IMR-90 (cell line): ENCODE data around the gene PMPCA. TPM values are rescaled to one million over a fixed set of nuclear protein-coding genes. Genes with fewer than 3 reads are reported as not detected.
A peak's percentile ranks its signal among the peaks of the same experiment; 100 is the strongest.

ENCODE experiments used
- ATAC-seq: fragments of 200-7000 bp; cut with Tn5 transposase; 2 replicates; pipeline ENCODE4 v1.9.1; 2020; ENCODE audit warnings: low read depth, mild to moderate bottlenecking, moderate library complexity
- Bru-seq: library from RNA; stranded (reverse); fragments of 400-500 nt; gene quantifications from one replicate; lab custom pipeline; 2021; lab: Mats Ljungman, UMichigan
- BruChase-seq, 2 experiments: library from RNA; stranded (reverse); fragments of 400-500 nt; gene quantifications; one replicate each; lab custom pipeline; 2021; lab: Mats Ljungman, UMichigan
- BruUV-seq: library from RNA; stranded (reverse); fragments of 400-500 nt; replicated peaks from 2 replicates; lab custom pipeline; 2021; lab: Mats Ljungman, UMichigan
- CTCF ChIA-PET: fragments of 300-600 bp; formaldehyde crosslinking; extraction: SDS; loops from one replicate; lab custom pipeline; 2021; ENCODE audit warnings: antibody characterized with exemption; lab: Yijun Ruan, JAX
- POLR2A ChIA-PET: fragments of 300-600 bp; sonication (Branson Sonifier 250); formaldehyde crosslinking; loops from one replicate; lab custom pipeline; 2022; ENCODE audit warnings: antibody characterized with exemption; ENCODE audit not compliant: unreplicated experiment; lab: Charles Lee
- DNase-seq: peaks from one replicate; pipeline ENCODE4 v3.0.0; 2013
- H2AFZ ChIP-seq: replicated peaks from 2 replicates; pipeline ENCODE3; 2013; ENCODE audit warnings: low read length, mild to moderate bottlenecking; ENCODE audit not compliant: poor library complexity
- H2AK5ac ChIP-seq: 2 replicates; pipeline ENCODE4 v1.6.1; 2013; ENCODE audit warnings: low read depth, low read length, inconsistent platforms
- H2AK9ac ChIP-seq: replicated peaks from 2 replicates; pipeline ENCODE3; 2013; ENCODE audit warnings: mild to moderate bottlenecking, low read depth, low read length, moderate library complexity; ENCODE audit not compliant: poor library complexity
- H2BK120ac ChIP-seq: 2 replicates; pipeline ENCODE4 v1.6.1; 2013; ENCODE audit warnings: low read depth, low read length, inconsistent platforms
- H2BK15ac ChIP-seq: 3 replicates; pipeline ENCODE4 v1.6.1; 2013; ENCODE audit warnings: low read depth, low read length, inconsistent platforms
- H2BK20ac ChIP-seq: 2 replicates; pipeline ENCODE4 v1.6.1; 2013; ENCODE audit warnings: low read depth, mild to moderate bottlenecking, inconsistent platforms, low read length, moderate library complexity
- H2BK5ac ChIP-seq: 2 replicates; pipeline ENCODE4 v1.6.1; 2013; ENCODE audit warnings: mild to moderate bottlenecking, low read depth, low read length, inconsistent platforms; ENCODE audit not compliant: poor library complexity, severe bottlenecking
- H3K14ac ChIP-seq: replicated peaks from 2 replicates; pipeline ENCODE4 v1.6.1; 2013; ENCODE audit warnings: low read depth, low read length, inconsistent platforms
- H3K18ac ChIP-seq: 2 replicates; pipeline ENCODE4 v1.6.1; 2013; ENCODE audit warnings: low read depth, low read length, control low read depth
- H3K23ac ChIP-seq: 2 replicates; pipeline ENCODE4 v1.6.1; 2013; ENCODE audit warnings: low read depth, low read length, inconsistent platforms
- H3K27ac ChIP-seq: 2 replicates; pipeline ENCODE4 v1.5.1; 2013; ENCODE audit warnings: mild to moderate bottlenecking, control low read depth, low read length; ENCODE audit not compliant: insufficient read depth
- H3K27me3 ChIP-seq: 2 replicates; pipeline ENCODE4 v1.6.1; 2013; ENCODE audit warnings: low read length; ENCODE audit not compliant: control insufficient read depth, insufficient read depth
- H3K36me3 ChIP-seq: 2 replicates; pipeline ENCODE4 v1.6.1; 2013; ENCODE audit warnings: low read length, mixed read lengths; ENCODE audit not compliant: control insufficient read depth, insufficient read depth
- H3K4ac ChIP-seq: 2 replicates; pipeline ENCODE4 v1.6.1; 2013; ENCODE audit warnings: low read depth, low read length, inconsistent platforms
- H3K4me1 ChIP-seq: 2 replicates; pipeline ENCODE4 v1.6.1; 2013; ENCODE audit warnings: low read length, mixed read lengths; ENCODE audit not compliant: control insufficient read depth, insufficient read depth
- H3K4me2 ChIP-seq: 2 replicates; pipeline ENCODE4 v1.6.1; 2013; ENCODE audit warnings: low read depth, mild to moderate bottlenecking, control low read depth, low read length, moderate library complexity
- H3K4me3 ChIP-seq: 2 replicates; pipeline ENCODE4 v1.5.1; 2013; ENCODE audit warnings: low read depth, mild to moderate bottlenecking, control low read depth, low read length, moderate library complexity; ENCODE audit not compliant: insufficient read depth
- H3K56ac ChIP-seq: 2 replicates; pipeline ENCODE4 v1.6.1; 2013; ENCODE audit warnings: low read length, inconsistent platforms; ENCODE audit not compliant: insufficient read depth; ENCODE audit errors: extremely low read depth
- H3K79me1 ChIP-seq, 2 experiments: 2 replicates each; pipeline ENCODE4 v1.6.1; 2013; ENCODE audit warnings: low read length in 2 of 2, inconsistent platforms in 1 of 2, low read depth in 1 of 2
- H3K9ac ChIP-seq: 2 replicates; pipeline ENCODE4 v1.6.1; 2013; ENCODE audit warnings: low read depth, low read length, control low read depth
- H3K9me1 ChIP-seq: 2 replicates; pipeline ENCODE4 v1.6.1; 2013; ENCODE audit warnings: low read length, inconsistent platforms; ENCODE audit not compliant: insufficient read depth
- H3K9me3 ChIP-seq: 2 replicates; pipeline ENCODE4 v1.6.1; 2013; ENCODE audit warnings: low read length; ENCODE audit not compliant: control insufficient read depth, insufficient read depth
- H4K20me1 ChIP-seq: 2 replicates; pipeline ENCODE4 v1.6.1; 2013; ENCODE audit warnings: low read length, inconsistent platforms; ENCODE audit not compliant: insufficient read depth
- H4K5ac ChIP-seq: 2 replicates; pipeline ENCODE4 v1.6.1; 2013; ENCODE audit warnings: mild to moderate bottlenecking, low read depth, low read length, control low read depth
- H4K8ac ChIP-seq, 2 experiments: 2 replicates each; pipeline ENCODE4 v1.6.1; 2013; ENCODE audit warnings: low read depth in 2 of 2, low read length in 2 of 2, control low read depth in 1 of 2, inconsistent platforms in 1 of 2
- H4K91ac ChIP-seq: 2 replicates; pipeline ENCODE4 v1.6.1; 2013; ENCODE audit warnings: low read depth, low read length, inconsistent platforms; ENCODE audit not compliant: insufficient read depth
- BHLHE40 ChIP-seq: fragments of 150-350 bp; IDR thresholded peaks from 2 replicates; pipeline ENCODE4 v1.6.1; 2016; ENCODE audit warnings: mild to moderate bottlenecking, low read depth, low read length
- FOS ChIP-seq: fragments of 150-350 bp; IDR thresholded peaks from 2 replicates; pipeline ENCODE4 v1.6.1; 2016; ENCODE audit warnings: low read depth, low read length
- MAZ ChIP-seq: IDR thresholded peaks from 2 replicates; pipeline ENCODE4 v1.6.1; 2012; ENCODE audit warnings: low read depth, mild to moderate bottlenecking, low read length, improper control_type of control experiment, moderate library complexity, borderline replicate concordance
- MXI1 ChIP-seq: IDR thresholded peaks from 2 replicates; pipeline ENCODE4 v1.6.1; 2012; ENCODE audit warnings: low read depth, mild to moderate bottlenecking, low read length, moderate library complexity, borderline replicate concordance
- POLR2A ChIP-seq: IDR thresholded peaks from 2 replicates; pipeline ENCODE4 v1.6.1; 2012; ENCODE audit warnings: mild to moderate bottlenecking, low read depth, low read length
- RCOR1 ChIP-seq: IDR thresholded peaks from 2 replicates; pipeline ENCODE4 v1.6.1; 2012; ENCODE audit warnings: mild to moderate bottlenecking, low read length, improper control_type of control experiment; ENCODE audit not compliant: insufficient replicate concordance
- WGBS, 2 experiments: methylation state at CpG; one replicate each; pipeline versions ENCODE4 v1.1.5 to v1.1.7; 2013; ENCODE audit warnings: missing lambda C conversion rate in 2 of 2; ENCODE audit not compliant: insufficient read length in 1 of 2; ENCODE audit errors: extremely low coverage in 2 of 2; 5-methylcytosine and 5-hydroxymethylcytosine counted together
- dilution Hi-C: fragments of 300-500 bp; cut with HindIII; formaldehyde crosslinking; loops from one replicate; pipeline ENCODE4 v1.14.3; 2018; ENCODE audit warnings: low sequenced_read_pairs; ENCODE audit not compliant: unreplicated experiment
- in situ Hi-C: fragments of 300-500 bp; cut with MboI; formaldehyde crosslinking; loops from 3 replicates; pipeline ENCODE4 v1.14.3; 2019; ENCODE audit warnings: low sequenced_read_pairs, inconsistent platforms, mixed read lengths
- intact Hi-C: fragments of 100-400 bp; cut with micrococcal nuclease; formaldehyde crosslinking; loops from 2 replicates; pipeline ENCODE4 v1.10.0; 2022
- long read RNA-seq: library from polyadenylated mRNA; unstranded; transcript quantifications from one replicate; pipeline ENCODE4 v2.0.0, GENCODE V29; 2021; ENCODE audit not compliant: unreplicated experiment
- polyA plus RNA-seq, 3 experiments: library from polyadenylated mRNA; depleted of rRNA; stranded (reverse); fragments of >200 nt; gene quantifications; 2 replicates each; pipeline ENCODE4 v1.2.3, GENCODE V29; 2012; ENCODE audit warnings: low replicate concordance in 1 of 3
- total RNA-seq: library from RNA; depleted of rRNA; stranded (reverse); fragments of >200 nt; gene quantifications from 2 replicates; pipeline ENCODE4 v1.2.3, GENCODE V29; 2012; rRNA removed
- TF ChIP-seq, protein P1 (sequence below): fragments of 150-350 bp; IDR thresholded peaks from 2 replicates; pipeline ENCODE4 v1.6.1; 2017; ENCODE audit warnings: mild to moderate bottlenecking, antibody characterized with exemption, low read length, low read depth
- TF ChIP-seq, protein P2 (sequence below): conservative IDR thresholded peaks from 2 replicates; pipeline ENCODE4 v1.5.1; 2012; ENCODE audit warnings: mild to moderate bottlenecking, low read depth, low read length, improper control_type of control experiment

PMPCA gene, protein sequence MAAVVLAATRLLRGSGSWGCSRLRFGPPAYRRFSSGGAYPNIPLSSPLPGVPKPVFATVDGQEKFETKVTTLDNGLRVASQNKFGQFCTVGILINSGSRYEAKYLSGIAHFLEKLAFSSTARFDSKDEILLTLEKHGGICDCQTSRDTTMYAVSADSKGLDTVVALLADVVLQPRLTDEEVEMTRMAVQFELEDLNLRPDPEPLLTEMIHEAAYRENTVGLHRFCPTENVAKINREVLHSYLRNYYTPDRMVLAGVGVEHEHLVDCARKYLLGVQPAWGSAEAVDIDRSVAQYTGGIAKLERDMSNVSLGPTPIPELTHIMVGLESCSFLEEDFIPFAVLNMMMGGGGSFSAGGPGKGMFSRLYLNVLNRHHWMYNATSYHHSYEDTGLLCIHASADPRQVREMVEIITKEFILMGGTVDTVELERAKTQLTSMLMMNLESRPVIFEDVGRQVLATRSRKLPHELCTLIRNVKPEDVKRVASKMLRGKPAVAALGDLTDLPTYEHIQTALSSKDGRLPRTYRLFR
- total RNA-seq (62.6 and 86.7 TPM in 2 replicates), polyA plus RNA-seq (2012; rRNA removed) (95.8 and 102 TPM in 2 replicates), Bru-seq, nascent RNA (percentile 80 among the genes with signal in this experiment), BruChase-seq, experiment 1, labeled RNA remaining after a 6-hour chase (percentile 86 among the genes with signal in this experiment), BruChase-seq, experiment 2, labeled RNA remaining after a 2-hour chase (percentile 78 among the genes with signal in this experiment)
- polyA plus RNA-seq (2012; cell fraction: cytosol; rRNA removed), result 61.2 and 75.2 TPM in 2 replicates
- 216 and 222 TPM in 2 replicates for polyA plus RNA-seq (2012; cell fraction: nucleus; rRNA removed; ENCODE audit: low replicate concordance)
- long read RNA-seq, transcript PMPCA-201 (13 exons, 2,174 nt), result major isoform, 151 of 182 reads
- long read RNA-seq, partial matches to known transcripts, result 16 of 182 reads
- long read RNA-seq, other reads (novel, unspliced or antisense), result 15 of 182 reads

DNA sequence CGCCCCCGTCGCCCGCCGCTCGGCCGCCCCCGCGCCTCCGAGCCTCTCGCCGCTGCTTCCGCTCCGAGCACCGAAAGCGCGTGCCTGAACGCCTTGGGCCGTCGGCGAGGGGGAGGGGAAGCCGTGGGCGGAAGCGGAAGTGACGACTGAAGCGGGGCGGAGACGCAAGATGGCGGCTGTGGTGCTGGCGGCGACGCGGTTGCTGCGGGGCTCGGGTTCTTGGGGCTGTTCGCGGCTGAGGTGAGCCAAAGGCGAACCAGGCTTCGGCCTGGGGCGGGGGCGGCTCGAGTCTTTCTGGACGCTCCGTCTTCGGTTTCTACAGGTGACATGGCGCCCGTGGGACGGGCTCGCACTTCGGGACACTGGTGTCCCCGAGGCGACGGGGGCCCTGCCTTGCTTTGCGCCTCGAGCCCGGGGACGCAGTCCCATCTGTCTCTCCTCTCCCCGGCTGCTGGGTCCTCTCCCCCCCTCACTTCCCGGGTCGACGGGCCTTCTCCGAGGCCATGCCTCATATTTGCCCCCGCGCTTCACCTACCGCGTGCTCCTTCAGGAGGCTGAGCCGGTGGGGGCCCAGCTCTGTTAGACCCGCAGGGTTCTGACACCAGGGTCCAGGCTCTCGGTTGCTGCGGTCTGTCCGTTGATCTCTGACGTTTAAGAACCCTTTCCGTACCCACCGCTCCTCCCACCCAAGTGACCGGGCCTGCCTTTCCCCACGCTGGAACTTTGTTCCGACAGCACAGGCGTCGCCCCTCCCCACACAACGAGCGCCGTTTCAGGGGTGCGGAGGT is at the start of gene PMPCA, which contains the start of gene ENTR1:
TSS of gene PMPCA (plus strand) at position 159 of the 788 bp plus-strand sequence. CDS start at position 170, 11 bp downstream.
TSS of gene ENTR1 (minus strand) at position 115 of the 788 bp plus-strand sequence. CDS start 217 bp downstream, outside the sequence.
- Histone ChIP-seq H3K9me1 (peaks cover 8% of the 10 kb centered on the region; the same call in 1 of the 2 replicates), H3K14ac (peak within 1 kb of the TSS; percentile 90), H2AK9ac (peak within 1 kb of the TSS; percentile 98), H2BK120ac (no peak within 1 kb of the TSS), H4K91ac (peak within 1 kb of the TSS; percentile 57), H3K4me2 (peak within 1 kb of the TSS; percentile 100), H2BK15ac (no peak within 1 kb of the TSS), H3K79me1 (peaks cover 19 to 68% of the 10 kb centered on the region in 2 experiments), H3K4me1 (peaks cover 12% of the 10 kb centered on the region), H2BK5ac (peak within 1 kb of the TSS; percentile 86), H3K56ac (peak within 1 kb of the TSS; percentile 76), H3K23ac (peak within 1 kb of the TSS; percentile 72; the same call in 1 of the 2 replicates), H3K18ac (no peak within 1 kb of the TSS; the same call in 1 of the 2 replicates), H4K8ac (peak within 1 kb of the TSS; percentile 57 to 88; a peak in 2 of 4 replicates), H2AFZ (peak within 1 kb of the TSS; percentile 98), H3K4me3 (peak within 1 kb of the TSS; percentile 88), H2BK20ac (no peak within 1 kb of the TSS), H3K27me3 (no peaks in the 10 kb centered on the region), H3K9me3 (no peaks in the 10 kb centered on the region), H3K4ac (peak within 1 kb of the TSS; percentile 88), H3K27ac (peak within 1 kb of the TSS; percentile 85), H2AK5ac (peak within 1 kb of the TSS; percentile 82), H3K36me3 (peaks cover 42% of the 10 kb centered on the region), H3K9ac (peak within 1 kb of the TSS; percentile 81), H4K5ac (no peak within 1 kb of the TSS; the same call in 1 of the 2 replicates), H4K20me1 (peaks cover 36% of the 10 kb centered on the region)
- no TSS peak for BruUV-seq
- ATAC-seq (peak; percentile 79), DNase-seq (peak; percentile 85)
- TF ChIP-seq, protein P1, sequence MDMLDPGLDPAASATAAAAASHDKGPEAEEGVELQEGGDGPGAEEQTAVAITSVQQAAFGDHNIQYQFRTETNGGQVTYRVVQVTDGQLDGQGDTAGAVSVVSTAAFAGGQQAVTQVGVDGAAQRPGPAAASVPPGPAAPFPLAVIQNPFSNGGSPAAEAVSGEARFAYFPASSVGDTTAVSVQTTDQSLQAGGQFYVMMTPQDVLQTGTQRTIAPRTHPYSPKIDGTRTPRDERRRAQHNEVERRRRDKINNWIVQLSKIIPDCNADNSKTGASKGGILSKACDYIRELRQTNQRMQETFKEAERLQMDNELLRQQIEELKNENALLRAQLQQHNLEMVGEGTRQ, result 0 out of 2 replicates have a peak, but pooled peaks have one; percentile 26
- TF ChIP-seq POLR2A, result peak; percentile 92
- TF ChIP-seq RCOR1, result no peak
- peak; percentile 70 for TF ChIP-seq MAZ
- TF ChIP-seq, protein P2, sequence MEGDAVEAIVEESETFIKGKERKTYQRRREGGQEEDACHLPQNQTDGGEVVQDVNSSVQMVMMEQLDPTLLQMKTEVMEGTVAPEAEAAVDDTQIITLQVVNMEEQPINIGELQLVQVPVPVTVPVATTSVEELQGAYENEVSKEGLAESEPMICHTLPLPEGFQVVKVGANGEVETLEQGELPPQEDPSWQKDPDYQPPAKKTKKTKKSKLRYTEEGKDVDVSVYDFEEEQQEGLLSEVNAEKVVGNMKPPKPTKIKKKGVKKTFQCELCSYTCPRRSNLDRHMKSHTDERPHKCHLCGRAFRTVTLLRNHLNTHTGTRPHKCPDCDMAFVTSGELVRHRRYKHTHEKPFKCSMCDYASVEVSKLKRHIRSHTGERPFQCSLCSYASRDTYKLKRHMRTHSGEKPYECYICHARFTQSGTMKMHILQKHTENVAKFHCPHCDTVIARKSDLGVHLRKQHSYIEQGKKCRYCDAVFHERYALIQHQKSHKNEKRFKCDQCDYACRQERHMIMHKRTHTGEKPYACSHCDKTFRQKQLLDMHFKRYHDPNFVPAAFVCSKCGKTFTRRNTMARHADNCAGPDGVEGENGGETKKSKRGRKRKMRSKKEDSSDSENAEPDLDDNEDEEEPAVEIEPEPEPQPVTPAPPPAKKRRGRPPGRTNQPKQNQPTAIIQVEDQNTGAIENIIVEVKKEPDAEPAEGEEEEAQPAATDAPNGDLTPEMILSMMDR, result no peak
- peak; percentile 83; the same call in 1 of the 2 replicates for TF ChIP-seq MXI1
- peak; percentile 63; the same call in 1 of the 2 replicates for TF ChIP-seq BHLHE40
- TF ChIP-seq FOS, result no peak
- POLR2A ChIA-PET, result no interaction called here
- intact Hi-C loops, result no loop called here
- 0% methylated on average over 29 of the region's 83 CpGs; no CpG with 5 or more reads in 1 of the 2 experiments for WGBS, 2 experiments
- in situ Hi-C loops, result no loop called here
- CTCF ChIA-PET, result interaction anchor here (0.8 kb wide), 1 partner anchor 98 kb away, joined by 5 read pairs; no protein-coding TSS in a partner anchor
- dilution Hi-C loops, result no loop called here
